Activated naive CD8-positive, alpha-beta T cell treated with anti-CD3 and anti-CD28 coated beads for 36 hours (primary cell): Measurements from ENCODE around the gene DIRAS3. TPM values are rescaled to one million over a fixed set of nuclear protein-coding genes. Genes with fewer than 3 reads are reported as not detected.
"Not testable (repeated sequence)": the region's sequence is repeated elsewhere in the genome, so short reads cannot be mapped to it uniquely, and the experiment has no call there.

ENCODE experiments used
- DNase-seq: peaks from one replicate; pipeline ENCODE4 v3.0.0; 2021
- H3K27ac Mint-ChIP-seq: one replicate; pipeline ENCODE4 v1.8.0; 2022; ENCODE audit warnings: mild to moderate bottlenecking, moderate library complexity, mixed read lengths
- H3K27me3 Mint-ChIP-seq: one replicate; pipeline ENCODE4 v1.8.0; 2022; ENCODE audit warnings: mild to moderate bottlenecking, mixed read lengths
- H3K36me3 Mint-ChIP-seq: one replicate; pipeline ENCODE4 v1.8.0; 2021; ENCODE audit warnings: mild to moderate bottlenecking, mixed read lengths
- H3K4me1 Mint-ChIP-seq: one replicate; pipeline ENCODE4 v1.8.0; 2021; ENCODE audit warnings: mixed read lengths
- H3K4me3 Mint-ChIP-seq: one replicate; pipeline ENCODE4 v1.8.0; 2022; ENCODE audit warnings: mild to moderate bottlenecking, moderate library complexity, mixed read lengths
- H3K9me3 Mint-ChIP-seq: one replicate; pipeline ENCODE4 v1.8.0; 2022; ENCODE audit warnings: mixed read lengths
- total RNA-seq, 2 experiments: library from RNA; stranded (reverse); gene quantifications; one replicate each; pipeline ENCODE4 v1.2.3, GENCODE V29; 2021

Gene DIRAS3
- total RNA-seq, 2 experiments from 2014 or later = 0.47 to 0.52 TPM

- Mint-ChIP-seq H3K27me3 (peaks cover 41% of the 10 kb centered on the region), H3K36me3 (no peaks in the 10 kb centered on the region), H3K9me3 (no peaks in the 10 kb centered on the region), H3K27ac (no peak overlapping the region), H3K4me1 (peaks cover 8% of the 10 kb centered on the region), H3K4me3 (no peak overlapping the region)
- DNase-seq = no peak
These were observed 4.0 kb downstream of the DIRAS3 start for GRCh38 chr1:68046423-68046822.

DNA sequence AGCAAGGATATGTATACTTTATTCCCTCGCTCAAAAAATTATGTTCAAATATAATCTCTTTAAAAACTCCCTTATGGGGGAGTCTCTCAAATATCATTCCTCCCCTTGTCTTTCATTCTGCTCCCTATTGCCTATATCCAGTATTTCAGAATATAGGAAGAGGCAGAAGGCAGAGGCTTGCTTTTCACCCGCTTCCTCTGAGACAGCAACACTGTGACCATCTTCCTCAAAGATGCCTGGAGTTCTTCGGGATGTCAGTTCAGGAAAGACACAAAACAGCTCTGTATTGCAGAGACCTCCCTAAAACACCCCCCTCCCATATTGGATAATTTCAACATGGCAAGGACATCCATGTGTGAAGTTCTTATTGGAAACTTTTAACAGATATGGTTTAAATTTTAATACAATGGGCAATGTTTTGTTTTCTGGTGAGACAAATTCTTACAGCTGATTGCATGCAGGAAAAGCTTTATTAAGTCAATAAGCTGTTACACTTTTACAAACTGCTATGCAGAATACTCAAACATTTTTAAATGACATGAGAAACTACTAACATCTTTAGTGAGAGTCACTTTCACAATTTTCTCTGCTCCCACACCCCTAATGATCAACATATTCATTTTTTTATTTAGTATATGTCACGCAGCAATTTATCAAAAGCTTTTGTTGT lies 4.8 kb downstream of the DIRAS3 start:
- peaks cover 8% of the 10 kb centered on the region for H3K4me1 Mint-ChIP-seq
- H3K36me3 Mint-ChIP-seq = no peaks in the 10 kb centered on the region
- H3K27me3 Mint-ChIP-seq = peaks cover 37% of the 10 kb centered on the region
- no peak for DNase-seq
- no peak overlapping the region for H3K4me3 Mint-ChIP-seq
- H3K9me3 Mint-ChIP-seq = no peaks in the 10 kb centered on the region
- H3K27ac Mint-ChIP-seq = no peak overlapping the region

GRCh38 chr1:68043443-68044090 lies 6.9 kb downstream of the DIRAS3 start:
- no peak overlapping the region for H3K4me3 Mint-ChIP-seq
- no peak for DNase-seq
- H3K27me3 Mint-ChIP-seq = peaks cover 22% of the 10 kb centered on the region

GRCh38 chr1:68036946-68037345 lies 13.5 kb downstream of the DIRAS3 start:
- DNase-seq = no peak
- peaks cover 6% of the 10 kb centered on the region for H3K9me3 Mint-ChIP-seq
- no peaks in the 10 kb centered on the region for H3K36me3 Mint-ChIP-seq
- H3K4me1 Mint-ChIP-seq = no peaks in the 10 kb centered on the region
- no peak overlapping the region for H3K27ac Mint-ChIP-seq
- H3K4me3 Mint-ChIP-seq = no peak overlapping the region
- peaks cover 6% of the 10 kb centered on the region for H3K27me3 Mint-ChIP-seq

More at GRCh38 chr1:68043443-68044090, 6.9 kb downstream of the DIRAS3 start:
- Mint-ChIP-seq H3K27ac (no peak overlapping the region), H3K4me1 (peaks cover 6% of the 10 kb centered on the region), H3K9me3 (no peaks in the 10 kb centered on the region), H3K36me3 (no peaks in the 10 kb centered on the region)

GRCh38 chr1:68029444-68029843 lies 21.0 kb downstream of the DIRAS3 start:
- no peak overlapping the region for H3K4me3 Mint-ChIP-seq
- no peaks in the 10 kb centered on the region for H3K9me3 Mint-ChIP-seq
- no peak for DNase-seq
- H3K36me3 Mint-ChIP-seq = no peaks in the 10 kb centered on the region
- no peak overlapping the region for H3K27ac Mint-ChIP-seq
- no peaks in the 10 kb centered on the region for H3K4me1 Mint-ChIP-seq
- peaks cover 13% of the 10 kb centered on the region for H3K27me3 Mint-ChIP-seq

- Mint-ChIP-seq H3K27ac (no peak overlapping the region), H3K4me1 (no peaks in the 10 kb centered on the region), H3K36me3 (no peaks in the 10 kb centered on the region), H3K27me3 (peaks cover 8% of the 10 kb centered on the region), H3K4me3 (no peak overlapping the region), H3K9me3 (no peaks in the 10 kb centered on the region)
- DNase-seq = no peak
These were observed 21.9 kb downstream of the DIRAS3 start for GRCh38 chr1:68028566-68028965.

DNA sequence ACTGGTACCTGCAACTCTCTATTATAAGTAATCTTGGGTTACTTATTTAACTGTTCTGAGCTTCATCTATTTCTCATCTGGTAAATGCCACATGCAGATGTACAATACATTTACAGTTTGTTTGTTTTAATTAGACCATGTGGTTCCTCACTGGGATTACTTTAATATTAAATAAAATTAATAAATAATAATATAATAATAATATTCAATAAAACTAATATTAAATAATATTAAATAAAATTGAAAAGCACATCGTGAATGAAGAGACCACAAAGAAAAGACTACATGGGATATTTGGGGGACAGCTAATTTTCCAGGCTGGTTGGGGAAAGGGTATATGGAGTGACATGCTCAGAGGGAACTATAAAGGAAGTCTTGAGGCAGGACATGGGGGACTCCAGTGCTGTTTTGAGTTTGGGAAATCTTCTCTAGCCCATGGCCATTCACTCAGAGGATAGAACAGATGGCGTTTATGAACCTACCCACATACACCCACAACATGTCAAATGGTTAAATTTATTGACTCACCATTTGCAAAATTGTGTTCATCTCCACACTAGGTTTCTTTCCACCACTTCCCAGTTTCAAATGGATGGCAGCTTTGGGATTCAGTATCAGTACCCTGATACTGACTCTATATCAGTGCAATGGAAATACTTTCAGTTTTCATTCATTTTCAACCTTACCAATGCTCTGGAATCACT lies 25.6 kb downstream of the DIRAS3 start:
- Mint-ChIP-seq H3K9me3 (no peaks in the 10 kb centered on the region), H3K27me3 (peaks cover 4% of the 10 kb centered on the region), H3K36me3 (no peaks in the 10 kb centered on the region), H3K4me1 (no peaks in the 10 kb centered on the region), H3K4me3 (no peak overlapping the region), H3K27ac (no peak overlapping the region)
- no peak for DNase-seq

DNA sequence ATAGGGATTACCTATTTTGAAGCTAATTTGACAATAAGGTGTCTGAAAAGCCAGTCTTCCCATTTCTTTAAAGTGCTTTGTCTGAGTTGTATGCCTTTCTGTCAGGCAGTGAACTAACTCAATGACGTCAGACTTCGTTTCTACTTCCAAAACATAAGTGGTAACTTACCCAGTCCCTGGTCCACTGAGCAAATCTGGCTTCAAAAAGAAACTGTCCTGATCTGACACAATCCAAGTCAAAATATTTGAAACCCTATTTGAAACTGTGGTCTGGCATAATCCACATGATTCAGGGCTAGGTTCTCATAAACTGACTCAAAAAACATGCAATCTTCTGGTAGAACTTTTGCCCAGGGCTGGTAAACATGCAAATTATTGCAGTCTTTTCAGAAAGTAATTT lies 34.0 kb downstream of the DIRAS3 start:
- Mint-ChIP-seq H3K36me3 (no peaks in the 10 kb centered on the region), H3K4me3 (no peak overlapping the region), H3K27me3 (peaks cover 2% of the 10 kb centered on the region), H3K9me3 (no peaks in the 10 kb centered on the region), H3K4me1 (no peaks in the 10 kb centered on the region), H3K27ac (no peak overlapping the region)
- no peak for DNase-seq

- Mint-ChIP-seq H3K4me3 (no peak overlapping the region), H3K4me1 (no peaks in the 10 kb centered on the region), H3K9me3 (no peaks in the 10 kb centered on the region), H3K27me3 (peaks cover 5% of the 10 kb centered on the region), H3K36me3 (no peaks in the 10 kb centered on the region), H3K27ac (no peak overlapping the region)
- no peak for DNase-seq
These were observed 34.5 kb downstream of the DIRAS3 start for GRCh38 chr1:68015971-68016370.

GRCh38 chr1:68015369-68015768 lies 35.1 kb downstream of the DIRAS3 start:
- Mint-ChIP-seq H3K27ac (no peak overlapping the region), H3K27me3 (peaks cover 8% of the 10 kb centered on the region), H3K4me3 (no peak overlapping the region), H3K4me1 (no peaks in the 10 kb centered on the region), H3K9me3 (no peaks in the 10 kb centered on the region), H3K36me3 (no peaks in the 10 kb centered on the region)
- DNase-seq = no peak

- Mint-ChIP-seq H3K4me3 (no peak overlapping the region), H3K27me3 (peaks cover 8% of the 10 kb centered on the region), H3K36me3 (no peaks in the 10 kb centered on the region), H3K27ac (no peak overlapping the region), H3K9me3 (no peaks in the 10 kb centered on the region), H3K4me1 (no peaks in the 10 kb centered on the region)
- DNase-seq = no peak
These were observed 37.1 kb downstream of the DIRAS3 start for GRCh38 chr1:68013351-68013750.

DNA sequence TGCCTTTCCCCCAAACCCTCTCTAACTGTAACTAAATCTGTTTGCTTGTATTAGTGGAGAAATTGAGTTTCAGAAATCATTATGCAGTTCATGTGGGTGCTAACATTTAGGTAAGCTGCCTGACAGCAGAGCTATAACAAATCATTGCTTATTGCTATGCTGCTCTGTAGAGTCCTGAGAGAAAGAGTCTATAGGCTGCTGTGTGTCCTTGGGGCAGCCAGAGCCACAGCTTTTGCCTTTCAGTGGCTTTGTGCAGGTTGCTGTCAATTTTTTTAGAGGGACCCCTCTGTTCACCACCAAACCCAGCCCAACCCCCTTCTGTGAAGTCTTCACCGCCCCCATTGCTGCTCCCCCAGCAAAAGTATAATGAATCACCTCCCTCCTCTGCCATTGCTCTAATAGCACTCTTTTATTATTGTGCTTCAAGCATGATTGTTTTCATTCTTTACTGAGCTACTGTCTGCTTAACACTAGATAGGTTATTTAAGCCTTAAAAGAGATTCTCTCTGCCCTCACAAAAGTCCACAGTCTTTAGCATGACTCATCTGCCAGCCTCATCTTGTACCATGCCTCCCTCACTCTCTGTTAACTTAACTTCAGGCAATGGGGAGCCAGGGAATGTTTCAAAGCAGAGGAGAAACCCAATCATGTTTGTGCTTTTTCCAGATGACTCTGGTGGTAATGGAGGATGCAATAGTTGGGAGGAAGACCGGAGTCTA lies 38.6 kb downstream of the DIRAS3 start:
- H3K36me3 Mint-ChIP-seq = no peaks in the 10 kb centered on the region
- H3K4me3 Mint-ChIP-seq = no peak overlapping the region
- H3K9me3 Mint-ChIP-seq = no peaks in the 10 kb centered on the region
- peaks cover 8% of the 10 kb centered on the region for H3K27me3 Mint-ChIP-seq
- H3K4me1 Mint-ChIP-seq = no peaks in the 10 kb centered on the region
- DNase-seq = no peak
- H3K27ac Mint-ChIP-seq = no peak overlapping the region

- Mint-ChIP-seq H3K27ac (no peak overlapping the region), H3K36me3 (no peaks in the 10 kb centered on the region), H3K27me3 (peaks cover 8% of the 10 kb centered on the region), H3K9me3 (no peaks in the 10 kb centered on the region), H3K4me3 (no peak overlapping the region), H3K4me1 (no peaks in the 10 kb centered on the region)
- DNase-seq = no peak
These were observed 39.9 kb downstream of the DIRAS3 start for GRCh38 chr1:68010543-68010942.

DNA sequence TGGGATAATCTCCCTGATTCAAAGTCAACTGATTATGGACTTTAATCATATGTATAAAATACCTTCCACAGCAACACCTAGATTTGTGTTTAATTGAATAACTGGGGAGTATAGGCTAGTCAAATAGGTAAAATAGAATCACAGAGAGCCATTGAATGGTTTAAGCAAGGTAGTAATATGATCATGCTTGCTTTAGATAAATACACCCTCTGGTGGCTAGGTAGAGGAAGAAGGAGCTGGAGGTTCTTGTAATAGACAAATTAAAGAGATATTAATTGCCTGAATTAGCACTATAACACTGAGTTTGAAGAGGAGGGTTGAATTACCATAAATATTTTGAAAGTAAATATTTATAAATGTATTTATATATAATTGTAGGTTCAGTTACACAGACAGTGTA lies 40.3 kb downstream of the DIRAS3 start:
- peaks cover 8% of the 10 kb centered on the region for H3K27me3 Mint-ChIP-seq
- H3K36me3 Mint-ChIP-seq = no peaks in the 10 kb centered on the region
- H3K4me3 Mint-ChIP-seq = no peak overlapping the region
- H3K9me3 Mint-ChIP-seq = no peaks in the 10 kb centered on the region
- H3K4me1 Mint-ChIP-seq = no peaks in the 10 kb centered on the region
- H3K27ac Mint-ChIP-seq = no peak overlapping the region
- DNase-seq = no peak

DNA sequence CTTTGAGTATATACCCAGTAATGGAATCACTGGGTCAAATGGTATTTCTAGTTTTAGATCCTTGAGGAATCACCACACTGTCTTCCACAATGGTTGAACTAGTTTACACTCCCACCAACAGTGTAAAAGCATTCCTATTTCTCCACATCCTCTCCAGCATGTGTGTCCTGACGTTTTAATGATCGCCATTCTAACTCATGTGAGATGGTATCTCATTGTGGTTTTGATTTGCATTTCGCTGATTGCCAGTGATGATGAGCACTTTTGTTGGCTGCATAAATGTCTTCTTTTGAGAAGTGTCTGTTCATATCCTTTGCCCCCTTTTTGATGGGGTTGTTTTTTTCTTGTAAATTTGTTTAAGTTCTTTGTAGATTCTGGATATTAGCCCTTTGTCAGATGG lies 46.8 kb downstream of the DIRAS3 start:
- H3K27me3 Mint-ChIP-seq, DNase-seq, H3K27ac Mint-ChIP-seq, H3K4me1 Mint-ChIP-seq, H3K36me3 Mint-ChIP-seq, H3K4me3 Mint-ChIP-seq: not testable (repeated sequence)
- peaks cover 17% of the 10 kb centered on the region for H3K9me3 Mint-ChIP-seq
